Measurements from ENCODE around the gene RUNX1.
A peak's percentile ranks its signal among the peaks of the same experiment; 100 is the strongest.

Gene RUNX1

DNA sequence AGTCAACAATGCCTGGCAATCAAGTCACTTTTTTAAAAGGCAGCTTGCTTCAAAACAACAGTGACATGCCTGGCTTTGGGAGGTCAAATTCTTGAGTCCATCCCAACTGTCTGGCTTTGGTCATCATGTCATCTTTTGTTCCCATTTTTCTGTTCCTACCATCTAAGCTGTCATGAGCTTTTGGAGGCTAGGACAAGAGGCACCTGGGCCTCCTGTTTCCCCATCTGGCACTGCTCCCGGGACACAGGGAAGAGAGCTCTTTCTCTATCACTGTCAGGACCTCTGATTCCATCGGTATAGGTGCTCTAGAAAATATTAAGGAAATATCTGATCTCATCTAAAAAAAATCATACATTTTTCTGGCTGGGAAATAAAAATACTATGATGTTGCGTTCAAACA is 224.0 kb downstream of the RUNX1 start:
- no peak for DNase-seq (ENCODE audit: low read depth)

DNA sequence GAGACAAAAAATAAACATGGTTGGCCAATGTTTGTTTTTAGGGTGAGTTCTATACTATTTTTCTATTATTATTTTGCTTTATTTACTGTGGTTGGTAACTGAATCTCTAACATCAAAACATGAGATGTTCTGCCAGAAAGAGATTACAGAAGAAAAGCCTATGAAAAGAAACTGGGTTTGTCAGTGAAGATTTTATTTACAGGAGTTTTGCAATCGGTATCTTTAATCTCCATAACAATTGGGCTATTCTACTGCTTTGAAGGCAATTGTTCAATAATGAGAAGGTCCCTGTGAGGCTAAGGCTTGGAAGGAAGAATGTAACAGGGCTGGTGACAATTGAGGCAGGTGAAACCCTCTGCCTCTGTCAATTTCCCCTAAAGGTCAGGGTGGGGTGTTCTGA is 224.8 kb downstream of the RUNX1 start:
- DNase-seq (ENCODE audit: low read depth), result no peak

DNA sequence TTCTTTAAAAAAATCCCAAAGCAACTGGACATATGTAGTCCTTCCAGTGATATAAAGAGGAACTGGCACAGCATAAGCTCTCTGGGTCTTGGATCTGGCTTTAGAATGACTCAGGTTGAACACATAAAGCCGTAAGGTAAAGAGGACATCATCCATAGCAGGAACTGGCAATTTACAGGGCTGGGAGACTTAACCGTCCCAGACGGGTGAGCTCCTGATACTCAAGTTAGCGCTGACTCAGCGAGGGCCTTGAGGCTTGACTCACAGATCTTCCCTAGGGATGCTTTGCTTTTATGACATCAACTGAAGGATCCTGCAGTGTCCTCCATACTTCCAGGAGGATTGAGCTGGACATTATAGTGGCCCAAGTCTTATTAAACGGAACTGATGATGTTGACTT is 226.2 kb downstream of the RUNX1 start:
- no peak for DNase-seq (ENCODE audit: low read depth)

GRCh38 chr21:34822168-34822567 is 226.9 kb downstream of the RUNX1 start:
- DNase-seq (ENCODE audit: low read depth), result no peak

DNA sequence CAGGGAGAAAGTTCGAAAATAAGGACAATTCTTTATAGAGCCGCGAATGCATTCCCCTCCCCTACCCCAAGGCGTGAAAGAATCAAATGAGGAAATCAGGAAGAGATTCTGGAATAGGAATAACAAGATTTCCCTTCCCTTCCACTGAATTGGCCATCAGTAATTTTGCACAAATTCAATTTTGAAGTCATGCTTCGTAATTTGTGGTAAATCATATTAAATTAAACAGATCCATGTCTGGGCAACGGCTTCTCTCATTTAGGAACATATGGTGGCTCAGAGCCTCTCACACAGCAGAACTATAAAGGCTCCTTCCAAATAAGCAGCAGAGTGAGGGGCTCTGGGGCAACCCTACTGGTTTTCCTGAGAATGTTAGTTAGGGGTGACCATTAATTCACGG is 227.4 kb downstream of the RUNX1 start:
- no peak for DNase-seq (ENCODE audit: low read depth)

DNA sequence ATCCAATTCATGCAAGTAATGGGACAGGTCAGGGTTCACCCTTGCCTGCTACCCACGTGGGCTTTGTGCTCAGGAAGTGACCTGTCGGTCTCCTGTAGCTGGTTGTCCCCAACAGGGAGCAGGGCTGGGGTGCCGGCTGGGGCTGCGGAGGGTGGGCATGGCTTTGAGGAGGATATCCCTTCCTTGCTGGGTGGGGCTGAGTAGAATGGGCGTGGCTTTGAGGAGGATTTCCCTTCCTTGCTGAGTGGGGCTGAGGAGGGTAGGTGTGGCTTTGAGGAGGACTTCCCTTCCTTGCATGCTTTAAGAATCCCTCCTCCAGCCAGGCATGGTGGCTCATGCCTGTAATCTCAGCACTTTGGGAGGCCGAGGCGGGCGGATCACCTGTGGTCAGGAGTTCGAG is 229.1 kb downstream of the RUNX1 start:
- no peak for DNase-seq (ENCODE audit: low read depth)

GRCh38 chr21:34819357-34819999 is 229.6 kb downstream of the RUNX1 start:
- DNase-seq (ENCODE audit: low read depth), result no peak

GRCh38 chr21:34818662-34819158 is 230.4 kb downstream of the RUNX1 start:
- no peak for DNase-seq (ENCODE audit: low read depth)

DNA sequence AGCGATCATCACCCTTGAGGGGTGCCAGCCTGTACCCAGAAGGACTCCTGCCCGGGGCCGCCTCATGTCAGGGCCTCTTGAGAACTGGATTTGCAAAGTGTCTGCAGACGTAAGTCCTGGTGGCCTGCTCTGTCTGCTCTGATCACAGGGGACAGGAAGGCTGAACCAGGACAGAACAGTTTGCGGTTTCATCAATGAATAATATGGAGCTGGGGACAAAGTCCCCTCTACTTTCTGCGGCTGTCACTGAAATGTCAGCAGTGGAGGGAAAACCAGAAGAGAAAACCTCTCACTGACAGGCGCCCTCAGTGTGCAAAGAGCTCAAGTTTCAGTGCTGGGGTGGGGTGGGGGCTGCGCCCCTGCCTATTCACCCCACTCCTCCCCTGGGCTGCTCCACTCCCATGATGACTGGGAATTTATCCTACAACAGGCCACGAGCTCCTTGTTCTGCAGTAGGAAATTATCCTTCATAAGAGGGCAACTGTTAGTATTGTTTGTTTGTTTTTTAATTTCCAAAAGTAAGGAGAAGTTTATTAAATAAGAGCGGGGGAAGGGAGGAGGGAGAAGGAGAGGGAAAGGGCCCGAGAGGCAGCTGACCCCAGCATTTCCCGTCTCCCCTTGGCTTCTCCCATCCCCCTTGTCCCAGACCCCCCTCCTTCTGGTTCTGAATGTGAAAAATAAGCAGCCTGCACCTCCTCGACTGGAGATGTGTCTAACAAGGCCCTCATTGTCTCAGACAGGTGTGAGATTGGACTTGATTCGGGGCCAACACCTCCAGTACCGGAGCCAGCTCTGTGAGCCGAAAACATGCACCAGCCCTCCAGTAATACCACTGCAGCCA is 231.1 kb downstream of the RUNX1 start:
- no peak for DNase-seq (ENCODE audit: low read depth)

GRCh38 chr21:34815831-34816705 is 233.0 kb downstream of the RUNX1 start:
- DNase-seq (ENCODE audit: low read depth), result no peak

- no peak for DNase-seq (ENCODE audit: low read depth)
Measured at GRCh38 chr21:34814529-34814951, 234.6 kb downstream of the RUNX1 start.

- DNase-seq (ENCODE audit: low read depth), result no peak
Measured at GRCh38 chr21:34813266-34813894, 235.7 kb downstream of the RUNX1 start.

DNA sequence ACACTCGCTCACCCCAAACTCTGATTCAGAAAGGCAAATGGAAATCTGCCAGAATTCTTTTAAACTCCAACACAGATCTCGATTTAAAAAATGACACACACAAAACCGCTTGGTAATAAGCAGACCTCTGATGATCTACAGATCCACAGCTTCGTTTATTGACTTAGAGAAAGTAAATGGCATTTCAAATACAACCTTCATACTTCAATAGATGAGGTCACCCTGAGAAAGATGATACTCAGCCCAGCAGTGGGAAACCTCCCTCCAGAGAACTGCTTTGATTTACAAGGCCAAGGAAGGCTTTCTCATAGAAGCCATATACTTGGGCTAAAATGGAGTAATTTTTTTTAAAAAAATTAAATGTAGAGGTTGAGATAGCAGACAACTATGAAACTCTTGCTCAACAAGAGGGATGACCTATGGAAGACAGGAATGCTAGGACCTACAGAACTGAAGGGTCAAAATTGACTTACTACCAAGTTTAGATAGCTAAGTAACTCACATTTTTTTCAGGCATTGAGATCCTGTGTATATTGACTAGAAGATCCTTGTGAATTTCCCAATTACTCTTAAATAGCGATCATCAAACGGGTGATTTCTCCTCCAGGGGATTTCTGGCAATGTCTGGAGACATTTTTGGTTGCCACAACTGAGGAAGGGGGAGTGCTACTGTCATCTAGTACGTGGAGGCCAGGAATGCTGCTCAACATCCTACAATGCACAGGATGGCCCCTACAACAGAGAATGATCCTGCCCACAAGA is 236.4 kb downstream of the RUNX1 start:
- DNase-seq (ENCODE audit: low read depth), result no peak

GRCh38 chr21:34811368-34811767 is 237.7 kb downstream of the RUNX1 start:
- no peak for DNase-seq (ENCODE audit: low read depth)

DNA sequence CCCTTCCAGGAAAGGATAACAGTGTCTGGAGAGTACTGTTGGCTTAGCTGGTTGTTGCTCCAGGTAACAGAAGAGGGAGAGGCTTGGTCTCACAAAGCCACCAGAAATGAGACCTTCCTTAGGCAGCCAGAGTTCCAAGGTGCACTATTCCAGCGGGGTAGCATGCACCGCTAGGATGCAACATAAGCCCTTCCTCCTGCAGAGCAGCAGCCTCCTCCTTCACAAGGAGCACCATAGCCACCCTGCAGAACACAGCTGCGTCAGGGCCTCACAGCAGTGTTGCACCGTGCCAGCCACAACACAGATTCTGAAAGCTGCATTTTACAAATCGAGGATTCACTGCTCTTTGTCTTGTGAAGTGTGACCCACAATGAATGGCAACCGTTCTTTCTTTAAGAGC is 238.3 kb downstream of the RUNX1 start:
- no peak for DNase-seq (ENCODE audit: low read depth)

DNA sequence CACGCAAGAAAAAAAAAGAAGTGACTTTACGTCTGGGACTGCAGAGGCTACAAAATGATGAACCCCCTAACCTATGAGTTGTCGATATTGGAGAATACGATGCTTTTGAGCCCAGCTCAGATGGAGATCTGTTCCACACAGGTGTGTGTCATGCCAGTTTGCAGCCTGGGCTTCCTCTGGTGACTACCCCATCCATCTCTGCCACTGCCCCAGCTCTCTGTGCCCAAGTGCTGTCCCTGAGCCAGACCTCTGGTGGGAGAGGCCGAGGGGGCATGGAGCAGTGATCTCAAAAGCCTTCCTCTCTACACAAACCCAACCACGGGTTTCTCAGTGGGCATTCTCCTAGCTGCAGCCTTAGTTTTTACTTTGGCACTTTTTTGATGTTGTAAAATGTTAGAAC is 239.3 kb downstream of the RUNX1 start:
- no peak for DNase-seq (ENCODE audit: low read depth)

GRCh38 chr21:34808569-34809204 is 240.4 kb downstream of the RUNX1 start:
- DNase-seq (ENCODE audit: low read depth), result no peak

- DNase-seq (ENCODE audit: low read depth), result peak; percentile 48
Measured at GRCh38 chr21:34807881-34808568, 241.1 kb downstream of the RUNX1 start.

DNA sequence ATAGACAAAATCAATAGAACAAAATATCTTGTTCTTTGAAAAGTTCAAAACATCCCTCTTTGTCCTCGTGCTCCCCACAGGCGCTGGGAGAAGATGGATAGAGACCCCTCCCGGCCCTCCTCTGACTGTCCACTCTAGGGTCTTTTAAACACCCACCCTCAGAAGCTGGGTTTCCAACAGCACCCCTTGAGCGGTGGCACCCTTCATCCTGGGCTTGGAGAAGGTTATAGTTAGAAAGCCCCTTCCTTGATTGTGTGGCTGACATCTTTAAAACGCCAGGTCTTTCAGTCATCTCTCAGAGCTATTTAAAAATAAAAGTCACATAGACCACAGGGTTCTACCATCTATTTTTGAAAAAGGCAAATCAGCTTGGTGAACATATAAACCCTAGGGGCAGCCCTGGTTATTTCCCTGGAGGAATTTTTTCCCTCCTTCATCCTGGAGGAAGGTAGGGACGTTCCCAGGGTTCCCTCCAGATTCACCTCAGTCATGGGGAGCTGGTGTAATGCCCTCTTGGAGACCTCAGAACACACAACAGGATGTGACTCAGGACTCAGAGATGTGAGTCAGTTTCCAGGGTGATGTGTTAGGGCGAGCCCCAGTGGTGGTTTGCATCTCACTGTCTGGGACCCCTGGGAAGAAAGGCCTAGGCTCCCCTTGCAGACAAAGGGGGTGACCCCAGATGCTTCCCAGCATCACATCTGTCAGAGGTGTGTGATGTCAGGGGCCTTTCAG is 241.8 kb downstream of the RUNX1 start:
- peak; percentile 71 for DNase-seq (ENCODE audit: low read depth)
